Stimulated activated CD8-positive, alpha-beta memory T cell treated with anti-CD3 and anti-CD28 coated beads, Interleukin-2, amount 100 ng/mL, for 48 hours (primary cell): ENCODE results near the gene MYOC.
"Not testable (repeated sequence)": the region's sequence is repeated elsewhere in the genome, so short reads cannot be mapped to it uniquely, and the experiment has no call there.

Source experiments
- DNase-seq, 2 donors: peaks; one replicate each; pipeline ENCODE4 v3.0.0-alpha.2; 2020; ENCODE audit warnings: low read depth in 2 of 2

MYOC gene

DNA sequence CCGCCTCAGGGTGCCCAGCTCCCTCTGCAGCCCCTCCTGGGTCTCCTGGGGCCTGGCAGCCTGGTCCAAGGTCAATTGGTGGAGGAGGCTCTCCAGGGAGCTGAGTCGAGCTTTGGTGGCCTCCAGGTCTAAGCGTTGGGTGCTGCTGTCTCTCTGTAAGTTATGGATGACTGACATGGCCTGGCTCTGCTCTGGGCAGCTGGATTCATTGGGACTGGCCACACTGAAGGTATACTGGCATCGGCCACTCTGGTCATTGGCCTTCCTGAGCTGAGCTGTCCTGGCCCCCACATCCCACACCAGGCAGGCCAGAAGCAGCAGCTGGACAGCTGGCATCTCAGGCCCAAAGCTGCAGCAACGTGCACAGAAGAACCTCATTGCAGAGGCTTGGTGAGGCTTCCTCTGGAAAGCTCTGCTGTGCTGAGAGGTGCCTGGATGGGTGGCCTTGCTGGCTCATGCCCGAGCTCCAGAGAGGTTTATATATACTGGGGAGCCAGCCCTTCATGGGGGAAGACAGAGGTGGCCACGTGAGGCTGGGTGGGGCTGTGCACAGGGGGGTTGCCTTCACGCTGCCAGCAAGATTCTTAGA is at the start of gene MYOC:
Gene MYOC, minus strand, starts transcription at position 455 of the 589 bp plus-strand sequence. Its CDS starts 77 bp downstream, at position 378.
- DNase-seq = no peak

DNA sequence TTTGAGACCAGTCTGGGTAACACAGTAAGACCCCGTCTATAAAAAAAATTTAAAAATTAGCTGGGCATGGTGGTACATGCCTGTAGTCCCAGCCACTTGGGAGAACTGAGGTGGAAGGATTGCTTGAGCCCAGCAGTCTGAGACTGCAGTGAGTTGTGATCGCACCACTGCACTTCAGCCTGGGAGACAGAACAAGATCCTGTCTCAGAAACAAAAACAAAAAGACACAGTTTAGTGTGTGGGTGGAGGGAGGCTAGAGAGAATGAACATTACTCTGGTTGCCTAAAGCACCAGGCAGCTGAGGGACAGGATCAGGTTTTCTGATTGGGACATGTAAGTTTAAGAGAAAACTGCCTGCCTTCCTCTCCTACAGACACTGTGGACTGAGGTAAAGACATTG is 47.0 kb upstream of the MYOC start:
- DNase-seq = no peak

DNA sequence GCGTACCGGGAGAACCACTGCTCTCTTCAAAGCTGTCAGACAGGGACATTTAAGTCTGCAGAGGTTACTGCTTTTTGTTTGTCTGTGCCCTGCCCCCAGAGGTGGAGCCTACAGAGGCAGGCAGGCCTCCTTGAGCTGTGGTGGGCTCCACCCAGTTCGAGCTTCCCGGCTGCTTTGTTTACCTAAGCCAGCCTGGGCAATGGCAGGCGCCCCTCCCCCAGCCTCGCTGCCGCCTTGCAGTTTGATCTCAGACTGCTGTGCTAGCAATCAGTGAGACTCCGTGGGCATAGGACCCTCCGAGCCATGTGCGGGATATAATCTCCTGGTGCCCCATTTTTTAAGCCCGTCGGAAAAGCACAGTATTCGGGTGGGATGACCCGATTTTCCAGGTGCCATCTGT is 43.3 kb upstream of the MYOC start:
- not testable (repeated sequence) for DNase-seq

DNA sequence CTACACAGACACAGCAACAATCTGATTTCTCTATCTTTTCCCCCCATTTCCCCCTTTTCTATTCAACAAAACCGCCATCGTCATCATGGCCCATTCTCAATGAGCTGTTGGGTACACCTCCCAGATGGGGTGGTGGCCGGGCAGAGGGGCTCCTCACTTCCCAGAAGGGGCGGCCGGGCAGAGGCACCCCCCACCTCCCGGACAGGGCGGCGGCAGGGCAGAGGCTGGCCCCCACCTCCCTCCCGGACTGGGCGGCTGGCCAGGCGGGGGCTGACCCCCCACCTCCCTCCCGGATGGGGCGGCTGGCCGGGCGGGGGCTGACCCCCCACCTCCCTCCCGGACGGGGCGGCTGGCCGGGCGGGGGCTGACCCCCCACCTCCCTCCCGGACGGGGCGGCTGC is 41.1 kb upstream of the MYOC start:
- not testable (repeated sequence) for DNase-seq

DNA sequence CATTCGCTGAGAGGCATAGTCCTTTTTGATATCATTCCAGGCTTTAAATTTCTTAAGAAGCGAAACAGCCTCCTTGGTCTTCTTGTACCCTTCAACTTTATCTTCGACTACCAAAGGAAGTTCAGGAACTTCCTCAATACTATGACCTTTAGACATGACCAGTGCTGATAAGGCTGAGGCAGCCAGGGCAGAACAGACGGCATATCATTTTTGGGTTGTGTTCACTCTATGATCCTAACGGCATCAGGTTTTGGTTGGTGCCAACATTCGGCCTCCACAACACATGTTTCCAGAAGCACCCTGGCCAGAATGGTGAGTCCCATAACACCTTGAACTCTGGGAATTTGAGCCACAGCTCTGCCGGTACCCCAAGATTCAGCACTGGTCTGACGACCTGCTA is 31.4 kb upstream of the MYOC start:
- no peak for DNase-seq

DNA sequence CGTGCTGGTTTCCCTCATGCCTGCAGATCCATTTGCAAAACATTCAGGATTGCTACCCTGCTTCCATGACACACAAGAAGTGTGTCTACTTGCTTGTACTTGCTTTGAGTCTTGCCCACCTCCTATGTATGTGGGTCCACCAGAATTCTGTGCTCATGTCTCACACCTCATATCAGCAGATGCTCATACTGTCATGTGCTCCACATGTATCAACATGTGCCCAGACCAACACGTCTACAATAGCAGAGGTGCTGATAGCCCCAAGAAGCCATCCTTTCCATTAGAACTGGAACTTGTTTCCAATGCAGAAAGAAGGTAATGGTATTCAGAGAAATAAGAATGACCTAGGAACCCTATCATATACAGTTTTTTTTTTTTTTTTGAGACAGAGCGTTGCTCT is 27.9 kb upstream of the MYOC start:
- DNase-seq = no peak

DNA sequence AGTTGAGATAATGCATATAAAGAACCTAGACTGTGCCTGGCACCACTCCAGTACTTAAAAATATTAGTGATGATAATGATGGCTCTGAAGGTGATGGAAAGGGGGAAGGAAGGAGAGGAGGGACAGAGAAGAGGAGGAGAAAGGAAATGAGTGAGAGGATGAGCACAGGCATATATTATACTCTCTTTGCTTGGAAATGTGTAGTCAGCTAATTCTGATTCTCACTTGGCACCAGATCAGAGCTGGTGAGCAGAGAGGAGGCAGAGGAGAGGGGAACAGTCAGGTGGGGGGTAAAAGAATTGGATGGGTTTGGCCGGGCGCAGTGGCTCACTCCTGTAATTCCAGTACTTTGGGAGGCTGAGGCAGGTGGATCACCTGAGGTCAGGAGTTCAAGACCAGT is 24.3 kb upstream of the MYOC start:
- no peak for DNase-seq

DNA sequence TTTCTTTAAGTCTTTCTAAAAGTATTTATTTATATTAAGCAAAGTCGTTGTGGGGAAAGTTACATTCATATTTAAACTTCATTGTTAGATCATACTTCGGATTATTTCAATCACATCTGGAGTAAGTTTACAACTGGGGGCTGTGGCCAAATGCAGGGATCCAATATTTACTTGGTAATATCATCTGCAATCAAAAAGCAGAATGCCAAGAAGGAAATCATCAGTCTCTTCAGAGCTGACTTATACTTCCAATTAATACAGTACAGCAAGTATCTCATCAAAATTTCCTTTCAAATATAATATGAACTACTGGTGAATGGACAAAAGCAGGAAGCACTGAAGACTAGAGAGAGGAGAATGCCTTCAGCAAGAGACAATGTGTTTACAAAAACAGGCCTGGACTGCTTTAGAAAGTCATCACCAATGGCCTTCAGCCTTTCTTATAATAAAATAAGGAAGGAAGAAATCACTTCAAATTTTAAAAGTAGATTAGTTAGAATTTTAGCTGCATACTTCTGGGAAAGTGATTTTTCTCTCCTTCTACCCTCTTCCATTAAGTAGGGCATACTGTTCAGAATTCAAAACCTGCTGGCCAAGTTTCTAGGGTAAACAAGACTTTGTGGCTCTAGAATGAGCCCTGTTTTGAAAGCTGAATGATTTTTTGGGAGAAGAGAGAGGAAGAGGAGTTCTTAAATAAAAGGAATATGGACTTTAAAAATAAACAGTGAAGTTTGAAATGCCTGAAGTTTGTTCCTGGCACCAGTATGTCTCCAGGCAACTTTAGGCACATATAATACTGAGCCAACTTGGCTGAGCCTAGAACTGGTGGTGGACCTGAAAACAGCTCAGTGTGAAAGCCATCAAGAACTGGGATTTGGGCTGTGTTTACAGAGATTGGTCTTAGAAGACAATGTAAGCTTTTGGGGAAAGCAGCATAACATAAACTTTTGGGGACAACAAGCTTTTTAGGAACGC is 22.2 kb upstream of the MYOC start:
- no peak for DNase-seq

DNA sequence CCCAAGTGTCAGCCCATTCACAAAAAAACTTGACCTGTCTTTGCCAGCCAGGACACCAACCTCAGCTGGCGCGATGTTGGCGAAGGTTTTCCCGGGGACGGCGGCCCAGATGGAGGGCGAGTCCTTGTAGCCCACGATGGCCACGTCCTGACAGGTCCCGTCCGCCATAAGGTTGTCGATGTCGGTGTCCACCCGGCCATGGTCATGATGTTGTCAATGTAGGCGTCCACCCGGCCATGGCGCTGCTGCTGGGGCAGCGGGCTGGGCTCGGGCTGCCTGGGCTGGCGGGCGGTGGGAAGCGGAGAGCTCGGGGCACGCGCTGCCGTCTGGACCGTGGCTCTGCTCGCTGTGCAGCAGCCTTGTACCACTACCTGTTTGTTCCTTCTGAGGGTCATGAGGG is 18.3 kb upstream of the MYOC start:
- no peak for DNase-seq

DNA sequence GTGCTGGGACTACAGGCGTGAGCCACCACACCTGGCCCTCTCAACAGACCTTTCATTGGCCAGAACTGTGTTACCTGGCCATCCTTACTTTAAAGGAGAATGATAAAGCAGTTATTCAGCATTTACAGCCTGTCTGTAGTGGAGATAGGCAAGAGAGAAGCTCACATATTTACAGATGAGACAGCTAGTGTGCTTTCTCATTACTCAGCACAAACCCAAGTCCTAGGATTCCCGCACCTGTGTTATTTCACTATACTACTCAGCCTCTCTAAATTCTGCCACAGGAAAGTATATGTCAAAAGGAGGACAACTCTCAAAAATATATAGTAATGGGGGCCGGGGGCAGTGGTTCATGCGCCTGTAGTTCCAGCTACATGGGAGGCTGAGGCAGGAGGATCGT is 15.9 kb upstream of the MYOC start:
- no peak for DNase-seq

DNA sequence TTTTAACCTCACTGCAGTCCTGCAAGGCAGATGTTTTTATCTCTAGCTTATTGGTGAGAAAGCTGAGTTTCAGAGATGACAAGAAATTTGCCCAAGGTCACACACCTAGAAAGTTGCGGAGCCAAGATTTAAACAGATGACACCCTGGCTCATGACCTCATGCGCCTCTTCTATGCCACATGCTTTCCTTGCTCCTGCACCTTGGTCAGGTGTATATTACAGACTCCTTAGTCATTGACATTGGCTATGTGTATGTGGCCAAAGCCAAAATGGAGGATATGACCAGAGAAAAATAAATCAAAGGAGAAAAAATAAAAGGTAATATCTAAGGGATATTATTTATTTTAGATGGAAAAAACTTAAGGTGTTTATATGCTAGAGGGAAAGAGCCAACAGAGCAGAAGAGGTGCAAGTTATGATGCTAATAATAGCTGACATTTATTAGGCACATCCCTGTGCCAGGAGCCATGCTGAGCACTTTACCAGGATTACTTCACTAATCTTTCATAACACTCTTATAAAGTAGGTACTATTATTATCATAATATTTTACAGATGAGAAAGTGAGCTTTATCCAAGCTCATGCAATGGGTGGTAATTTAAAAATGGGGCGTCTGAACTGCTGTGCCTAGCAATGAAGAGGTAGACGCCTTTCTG is 13.8 kb upstream of the MYOC start:
- no peak for DNase-seq

DNA sequence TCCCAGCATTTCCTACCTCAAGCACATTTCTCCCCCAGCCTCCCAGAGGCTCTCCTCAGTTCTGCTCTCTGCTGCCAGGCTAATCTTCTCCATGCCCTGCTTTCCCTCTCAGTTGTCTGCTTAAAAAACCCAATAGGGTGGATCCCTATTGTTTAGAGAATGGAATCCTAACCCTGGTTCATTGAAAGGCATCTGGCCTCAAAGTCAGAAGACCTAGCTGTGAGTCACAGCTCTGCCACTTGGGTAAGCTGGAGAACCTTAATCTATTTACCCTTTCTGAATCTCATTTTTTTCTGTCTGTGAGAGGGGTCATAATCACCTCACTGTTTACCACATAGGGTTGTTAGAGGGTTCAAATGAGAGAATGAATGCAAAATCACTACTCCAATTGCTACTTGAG is 12.5 kb upstream of the MYOC start:
- no peak for DNase-seq

DNA sequence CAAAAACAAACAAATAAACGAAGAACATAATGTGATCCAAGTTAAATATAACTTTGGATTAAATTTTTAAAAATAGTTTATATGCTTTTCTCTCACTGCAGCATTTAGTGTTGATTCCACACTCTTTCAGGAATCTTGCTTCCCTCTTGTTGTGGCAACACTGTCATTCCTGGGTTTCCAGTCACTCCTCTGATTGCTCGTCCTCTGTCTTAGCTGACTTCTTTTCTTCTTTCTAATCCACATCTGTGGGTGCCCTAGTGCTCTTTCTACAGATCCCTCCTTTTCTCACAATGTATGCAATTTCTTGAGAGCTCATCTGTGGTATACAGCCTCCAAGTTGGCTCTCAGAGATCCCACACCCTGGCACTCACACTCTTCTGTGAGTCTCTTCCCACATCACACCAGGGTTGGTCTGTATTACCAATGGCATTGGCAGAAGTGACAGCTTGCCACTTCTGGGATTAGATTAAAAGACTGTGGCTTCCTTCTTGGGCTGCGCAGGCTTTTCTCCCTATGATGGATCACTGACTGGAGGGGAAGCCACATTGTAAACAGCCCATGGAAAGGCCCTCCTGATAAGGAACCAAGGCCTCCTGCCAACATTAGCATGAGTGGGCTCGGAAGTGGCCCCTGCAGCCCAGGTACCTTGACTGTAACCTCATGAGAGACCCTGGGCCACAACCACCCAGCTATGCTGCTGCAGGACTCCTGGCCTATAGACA is 11.5 kb upstream of the MYOC start:
- no peak for DNase-seq

DNA sequence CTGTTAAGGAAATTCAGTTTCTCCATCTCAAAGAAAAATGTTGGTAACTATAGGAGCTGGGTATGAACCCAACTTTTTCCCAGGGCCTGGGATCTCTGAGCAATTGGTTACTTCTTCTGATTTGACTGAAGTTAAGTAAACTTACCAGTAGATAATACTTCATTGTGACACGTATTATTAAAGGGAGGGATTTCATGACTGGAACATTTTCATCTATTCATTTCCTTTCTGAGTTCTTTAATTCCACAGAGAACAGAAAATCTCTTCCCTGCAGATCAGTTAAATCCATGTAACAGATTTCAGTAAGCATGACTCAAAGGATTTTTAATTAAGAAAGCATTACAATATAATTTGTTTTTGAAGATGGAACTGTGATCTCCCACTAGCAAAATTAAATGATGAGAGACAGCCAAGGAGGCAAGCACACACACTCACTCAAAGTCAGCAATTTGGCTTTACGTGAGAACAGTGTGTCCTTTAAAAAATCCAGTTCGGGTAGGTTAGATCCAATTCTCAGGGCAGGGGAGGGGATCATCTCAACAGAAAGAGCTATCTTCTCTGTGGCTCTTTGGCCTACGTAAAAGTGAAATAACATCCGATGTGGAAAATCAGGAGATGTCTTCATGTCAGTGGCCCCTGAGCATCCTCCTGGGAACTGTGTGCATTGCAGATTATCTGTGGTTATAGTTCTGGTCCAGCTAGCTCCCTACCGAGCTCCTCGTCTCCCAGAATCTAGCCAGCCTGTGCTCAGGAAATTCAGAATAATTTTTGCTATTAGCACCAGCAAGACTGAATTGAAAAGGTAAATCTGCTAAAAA is 10.8 kb upstream of the MYOC start:
- no peak for DNase-seq

DNA sequence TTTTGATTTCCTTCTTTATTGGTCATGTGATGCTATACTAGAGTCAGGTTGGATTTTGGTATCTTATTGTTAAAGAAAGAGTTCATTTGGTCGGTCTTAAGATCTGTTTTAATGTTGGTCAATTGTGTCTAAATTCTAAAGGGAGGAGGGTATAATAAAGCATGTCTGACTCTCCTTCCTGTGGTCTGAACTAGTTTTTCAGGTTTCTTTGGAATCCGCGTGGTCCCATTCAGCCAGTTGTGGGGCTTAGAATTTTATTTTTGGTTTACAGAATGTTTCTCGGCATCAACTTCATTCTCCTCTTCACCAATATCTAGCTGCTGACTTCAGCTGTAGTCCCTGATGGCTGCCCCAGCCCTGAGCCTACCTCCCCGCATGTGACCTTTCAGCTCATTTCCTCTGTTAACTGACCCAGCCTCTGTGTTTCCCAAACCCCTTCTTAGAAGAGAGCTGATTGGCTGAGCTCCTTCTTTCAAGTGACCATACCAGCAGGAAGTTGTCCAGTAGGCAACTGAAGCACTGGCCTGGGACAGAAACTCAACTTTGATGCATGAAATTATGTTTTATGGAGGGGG is 8.7 kb upstream of the MYOC start:
- no peak for DNase-seq

DNA sequence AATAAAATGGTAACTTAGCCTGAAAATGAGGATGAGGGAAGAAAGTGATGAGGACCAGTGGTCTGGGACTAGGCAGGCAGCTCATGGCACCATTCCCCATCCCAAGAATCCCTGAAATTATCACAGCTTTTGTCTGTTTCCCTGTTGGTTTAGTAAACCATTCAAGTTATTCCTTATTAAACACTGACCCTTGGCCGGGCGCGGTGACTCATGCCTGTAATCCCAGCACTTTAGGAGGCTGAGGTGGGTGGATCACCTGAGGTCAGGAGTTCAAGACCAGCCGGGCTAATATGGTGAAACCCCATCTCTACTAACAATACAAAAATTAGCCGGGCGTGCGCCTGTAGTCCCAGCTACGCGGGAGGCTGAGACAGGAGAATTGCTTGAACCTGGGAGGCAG is 3.7 kb upstream of the MYOC start:
- not testable (repeated sequence) for DNase-seq

DNA sequence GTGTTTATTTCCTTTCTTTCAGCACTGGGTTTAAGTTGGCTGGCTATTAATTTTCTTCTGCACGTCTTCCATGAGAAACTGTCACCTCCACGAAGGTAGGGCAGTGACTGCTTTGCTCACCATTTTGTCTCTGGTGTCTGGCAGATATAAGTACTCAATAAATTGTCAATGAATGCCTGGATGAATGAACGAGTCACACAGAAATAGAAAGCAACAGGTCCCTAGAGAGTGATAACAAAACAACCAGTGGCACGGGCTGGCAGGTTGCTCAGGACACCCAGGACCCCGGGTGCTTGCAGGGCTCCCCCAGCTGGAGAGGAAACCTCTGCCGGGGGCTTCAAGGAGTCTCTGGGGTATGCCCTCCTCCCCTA is 3.2 kb upstream of the MYOC start:
- no peak for DNase-seq

DNA sequence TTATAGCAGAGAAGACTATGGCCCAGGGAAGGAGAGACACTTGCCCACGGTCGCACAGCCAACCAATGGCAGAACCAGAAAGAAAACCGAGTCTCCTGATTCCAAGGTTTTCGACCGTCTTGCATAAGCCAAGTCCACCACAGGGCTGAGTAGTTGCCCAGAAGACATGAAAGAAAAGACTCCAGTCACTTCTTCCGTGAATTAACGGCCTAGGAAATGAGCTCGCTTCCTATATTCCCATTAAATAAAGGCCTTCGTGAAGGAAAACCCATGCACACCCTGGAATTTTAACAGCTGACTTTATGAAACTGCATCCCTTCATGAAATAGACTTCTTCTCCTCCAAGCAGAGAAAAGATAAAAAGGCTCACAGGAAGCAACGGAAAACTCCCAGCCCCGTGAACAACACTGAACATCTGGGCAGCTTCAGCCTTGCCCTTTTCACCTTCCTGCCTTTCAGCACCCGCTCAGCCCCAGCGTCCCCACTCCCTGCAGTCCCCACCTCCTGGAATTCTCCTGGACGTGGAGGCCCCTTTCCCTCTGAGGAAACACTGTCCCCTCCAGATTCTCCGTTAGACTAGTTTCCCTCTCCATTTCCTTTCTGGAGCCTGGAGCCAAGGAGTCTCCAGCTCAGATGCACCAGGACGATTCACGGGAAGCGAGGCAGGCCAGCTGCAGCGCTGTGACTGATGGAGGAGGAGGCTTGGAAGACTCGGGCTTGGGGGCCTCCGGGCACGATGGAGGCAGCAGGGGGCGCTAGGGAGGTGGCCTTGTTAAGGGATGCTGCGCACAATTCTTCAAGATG is 2.7 kb upstream of the MYOC start:
- peak; percentile 70 to 75 for DNase-seq

DNA sequence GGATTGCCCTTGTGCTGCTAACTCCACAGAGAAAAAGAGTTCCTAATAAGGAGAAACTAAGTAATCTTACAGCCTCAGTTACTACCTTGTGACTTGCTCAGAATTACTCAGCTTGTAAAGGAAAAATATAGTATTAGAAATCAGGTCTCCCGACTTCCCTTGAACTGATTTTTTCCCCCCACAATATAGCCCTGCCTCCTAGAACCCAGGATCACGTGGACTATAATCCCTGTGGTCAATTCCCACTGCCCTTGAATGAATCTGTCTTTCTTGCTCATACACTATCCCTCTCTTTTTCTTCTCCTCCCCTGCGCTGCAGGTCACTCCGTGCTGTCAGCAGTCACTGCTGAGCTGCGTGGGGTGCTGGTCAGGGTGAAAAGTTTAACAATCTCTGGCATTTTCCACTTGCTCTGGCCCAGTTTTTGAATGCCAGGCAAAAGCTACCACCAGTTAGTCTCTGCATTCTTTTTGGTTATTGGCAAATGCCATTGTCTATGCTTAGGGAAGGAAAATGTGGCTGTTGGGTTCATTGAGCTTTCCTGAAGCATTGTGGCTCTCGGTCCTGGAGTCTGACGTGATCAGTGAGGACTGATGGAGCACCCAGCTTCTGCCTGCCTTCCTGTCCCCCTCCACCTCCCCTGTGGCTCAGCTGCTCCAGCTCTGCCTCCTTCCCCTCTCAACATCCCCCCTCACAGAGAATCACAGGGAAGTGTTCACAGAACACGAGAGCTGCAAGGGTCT is 1.9 kb upstream of the MYOC start:
- DNase-seq = no peak
